NK-92 treated with Interleukin-12 subunit alpha and Interleukin-12 subunit beta, amount 100 ng/mL, for 24 hours (cell line): Measurements from ENCODE around the gene LRRC46.

Experiments used
- DNase-seq: peaks from one replicate; lab custom pipeline; 2025; lab: John Stamatoyannopoulos, UW

Gene LRRC46

GRCh38 chr17:47831934-47832327, 461 bp downstream of the LRRC46 start:
- DNase-seq: no peak

- DNase-seq: no peak
Observed at GRCh38 chr17:47834756-47835155, 3.3 kb downstream of the LRRC46 start.

- DNase-seq: no peak
Observed at GRCh38 chr17:47836601-47837000, 5.1 kb downstream of the LRRC46 start.

GRCh38 chr17:47837401-47838039, 6.0 kb downstream of the LRRC46 start:
- no peak for DNase-seq

GRCh38 chr17:47838636-47839035, 7.2 kb downstream of the LRRC46 start:
- DNase-seq: no peak

GRCh38 chr17:47839071-47839470, 7.6 kb downstream of the LRRC46 start:
- no peak for DNase-seq

- DNase-seq: no peak
Observed at GRCh38 chr17:47840001-47840741, 8.7 kb downstream of the LRRC46 start.

GRCh38 chr17:47840742-47841487, 9.4 kb downstream of the LRRC46 start, which contains the start of gene SCRN2:
Gene SCRN2 (minus strand): TSS chr17:47841273. CDS start chr17:47840843, 430 bp downstream.
- peak; percentile 78 for DNase-seq

- no peak for DNase-seq
Observed at GRCh38 chr17:47841488-47842291, 10.2 kb downstream of the LRRC46 start.

GRCh38 chr17:47843391-47843730, 11.9 kb downstream of the LRRC46 start:
- no peak for DNase-seq

GRCh38 chr17:47844227-47844626, 12.8 kb downstream of the LRRC46 start:
- DNase-seq: no peak

- no peak for DNase-seq
Observed at GRCh38 chr17:47844814-47845715, 13.6 kb downstream of the LRRC46 start.

GRCh38 chr17:47845716-47846075, 14.2 kb downstream of the LRRC46 start:
- DNase-seq: no peak

GRCh38 chr17:47846716-47847340, 15.4 kb downstream of the LRRC46 start:
- no peak for DNase-seq

GRCh38 chr17:47847341-47848197, 16.1 kb downstream of the LRRC46 start:
- no peak for DNase-seq

- DNase-seq: no peak
Observed at GRCh38 chr17:47848198-47848513, 16.7 kb downstream of the LRRC46 start.

- no peak for DNase-seq
Observed at GRCh38 chr17:47850373-47850691, 18.9 kb downstream of the LRRC46 start.

- no peak for DNase-seq
Observed at GRCh38 chr17:47850692-47851573, 19.5 kb downstream of the LRRC46 start, which contains the start of gene SP6. Gene SP6 (minus strand): TSS chr17:47851163. CDS start chr17:47848429, 2,734 bp downstream.

GRCh38 chr17:47851764-47852112, 20.3 kb downstream of the LRRC46 start:
- no peak for DNase-seq
